PFSK-1 (cell line): ENCODE data around the gene CTU2.

Experiments
- FOXP2 ChIP-seq: optimal IDR thresholded peaks from 2 replicates; pipeline ENCODE3; 2011; ENCODE audit warnings: borderline replicate concordance, control low read depth, inconsistent platforms; ENCODE audit not compliant: insufficient read depth; ENCODE audit errors: extremely low read length, extremely low read depth
- POLR2AphosphoS5 ChIP-seq: IDR thresholded peaks from 2 replicates; pipeline ENCODE4 v1.6.1; 2012; ENCODE audit warnings: low read depth, mild to moderate bottlenecking, control low read depth, low read length, moderate library complexity
- REST ChIP-seq, 2 experiments: IDR thresholded peaks; 2 replicates each; pipeline versions ENCODE4 v1.6.1 to v1.8.0; 2011 to 2012; ENCODE audit warnings: low read depth in 2 of 2, low read length in 2 of 2, control low read depth in 1 of 2, inconsistent platforms in 1 of 2, mild to moderate bottlenecking in 1 of 2, moderate library complexity in 1 of 2; ENCODE audit not compliant: insufficient read depth in 1 of 2
- SIN3A ChIP-seq: IDR thresholded peaks from 2 replicates; pipeline ENCODE4 v1.6.1; 2012; ENCODE audit warnings: mild to moderate bottlenecking, low read length, moderate library complexity, borderline replicate concordance; ENCODE audit not compliant: insufficient read depth
- TAF1 ChIP-seq: IDR thresholded peaks from 2 replicates; pipeline ENCODE4 v1.6.1; 2012; ENCODE audit warnings: low read length, control low read depth, borderline replicate concordance; ENCODE audit not compliant: insufficient read depth

GRCh38 chr16:88705801-88706228 is 488 bp upstream of the CTU2 start:
- no peak for TF ChIP-seq TAF1
- TF ChIP-seq SIN3A: no peak
- TF ChIP-seq POLR2AphosphoS5: no peak
- TF ChIP-seq REST (IDR thresholded peaks at IDR 0.05; ENCODE audit: insufficient read depth in 1 of 2, low read depth in 2 of 2, low read length in 2 of 2): no peak
- no peak for TF ChIP-seq FOXP2
